Thyroid gland (tissue), 4 donors: Measurements from ENCODE around the gene SLC44A4. TPM values are rescaled to one million over a fixed set of nuclear protein-coding genes. Genes with fewer than 3 reads are reported as not detected.

Source experiments
- DNase-seq, 2 donors: peaks; one replicate each; pipeline ENCODE4 v3.0.0-alpha.2; 2019
- H3K27ac ChIP-seq, 3 donors: fragments of 200-600 bp; sonication (generic); 1 replicate in 2 of 3; 2 replicates in 1 of 3; pipeline ENCODE4 v1.5.1; 2016 to 2019; ENCODE audit warnings: mild to moderate bottlenecking in 1 of 3, moderate library complexity in 1 of 3
- H3K27me3 ChIP-seq: fragments of 200-600 bp; sonication (generic); one replicate; pipeline ENCODE4 v1.5.1; 2019
- H3K36me3 ChIP-seq, 2 donors: fragments of 200-600 bp; sonication (generic); one replicate each; pipeline ENCODE4 v1.5.1; 2016 to 2019
- H3K4me1 ChIP-seq, 2 donors: fragments of 200-600 bp; sonication (generic); one replicate each; pipeline ENCODE4 v1.5.1; 2017 to 2019
- H3K4me3 ChIP-seq, 3 donors: fragments of 200-600 bp; sonication (generic); replicated peaks in 1 of 3; 1 replicate in 2 of 3; 2 replicates in 1 of 3; pipeline ENCODE4 v1.5.1; 2016; ENCODE audit warnings: mild to moderate bottlenecking in 1 of 3
- H3K9me3 ChIP-seq: fragments of 200-600 bp; sonication (generic); one replicate; pipeline ENCODE4 v1.5.1; 2017
- POLR2A ChIP-seq, 2 donors: fragments of 450-650 bp; IDR thresholded peaks; one replicate each; pipeline ENCODE4 v1.6.1; 2017; ENCODE audit warnings: antibody characterized with exemption in 2 of 2, mild to moderate bottlenecking in 2 of 2, moderate library complexity in 1 of 2
- WGBS, 2 donors: methylation state at CpG; one replicate each; pipeline ENCODE4 v1.1.5; 2017; 5-methylcytosine and 5-hydroxymethylcytosine counted together
- intact Hi-C: fragments of 100-400 bp; cut with DNase I; formaldehyde crosslinking; loops from one replicate; pipeline ENCODE4 v1.15.1; 2023
- total RNA-seq, 4 donors: library from RNA; depleted of rRNA; stranded (reverse); fragments of >200 nt; gene quantifications; one replicate each; pipeline ENCODE4 v1.2.3, GENCODE V29; 2016
- TF ChIP-seq, protein P1 (sequence below), 6 experiments: fragments of 200-600 bp in 3 of 6; fragments of 450-650 bp in 3 of 6; sonication (generic) in 3 of 6; IDR thresholded peaks; one replicate each; pipeline ENCODE4 v1.5.1; 2016 to 2019; ENCODE audit warnings: antibody characterized with exemption in 6 of 6, mild to moderate bottlenecking in 2 of 6, inconsistent platforms in 1 of 6, moderate library complexity in 1 of 6

The SLC44A4 gene
- total RNA-seq, 4 donors from 2014 or later: 1.6 to 16.2 (median 7.7) TPM

- Histone ChIP-seq H3K9me3 (no peaks in the 10 kb centered on the region), H3K27me3 (no peaks in the 10 kb centered on the region), H3K36me3 (peaks cover 23 to 24% of the 10 kb centered on the region in 2 donors), H3K4me1 (peaks cover 40 to 42% of the 10 kb centered on the region in 2 donors), H3K4me3 (peak overlapping the region; percentile 55 to 85 (median 77)), H3K27ac (peak overlapping the region; percentile 90 to 100 (median 92))
- intact Hi-C loops: loop anchor here (5.0 to 10.0 kb wide), 2 partner anchors 110 to 152 kb away; partner anchors contain the start of genes DDAH2, LY6G5C, LY6G6C and MPIG6B
- peak; percentile 87 to 90 for DNase-seq
- TF ChIP-seq, protein P1, sequence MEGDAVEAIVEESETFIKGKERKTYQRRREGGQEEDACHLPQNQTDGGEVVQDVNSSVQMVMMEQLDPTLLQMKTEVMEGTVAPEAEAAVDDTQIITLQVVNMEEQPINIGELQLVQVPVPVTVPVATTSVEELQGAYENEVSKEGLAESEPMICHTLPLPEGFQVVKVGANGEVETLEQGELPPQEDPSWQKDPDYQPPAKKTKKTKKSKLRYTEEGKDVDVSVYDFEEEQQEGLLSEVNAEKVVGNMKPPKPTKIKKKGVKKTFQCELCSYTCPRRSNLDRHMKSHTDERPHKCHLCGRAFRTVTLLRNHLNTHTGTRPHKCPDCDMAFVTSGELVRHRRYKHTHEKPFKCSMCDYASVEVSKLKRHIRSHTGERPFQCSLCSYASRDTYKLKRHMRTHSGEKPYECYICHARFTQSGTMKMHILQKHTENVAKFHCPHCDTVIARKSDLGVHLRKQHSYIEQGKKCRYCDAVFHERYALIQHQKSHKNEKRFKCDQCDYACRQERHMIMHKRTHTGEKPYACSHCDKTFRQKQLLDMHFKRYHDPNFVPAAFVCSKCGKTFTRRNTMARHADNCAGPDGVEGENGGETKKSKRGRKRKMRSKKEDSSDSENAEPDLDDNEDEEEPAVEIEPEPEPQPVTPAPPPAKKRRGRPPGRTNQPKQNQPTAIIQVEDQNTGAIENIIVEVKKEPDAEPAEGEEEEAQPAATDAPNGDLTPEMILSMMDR (IDR thresholded peaks at IDR 0.05): peak in 1 of 6 experiments; percentile 13
- peak; percentile 28 to 86 for TF ChIP-seq POLR2A (IDR thresholded peaks at IDR 0.05)
- WGBS, 2 donors: 0 to 2% methylated on average over 46 to 51 of the region's 59 CpGs
Observed at GRCh38 chr6:31834367-31835250, 44.2 kb downstream of the SLC44A4 start.

GRCh38 chr6:31831350-31832215 is 47.2 kb downstream of the SLC44A4 start:
- intact Hi-C loops: loop anchor here (5.0 to 10.0 kb wide), 2 partner anchors 107 to 149 kb away; partner anchors contain the start of genes DDAH2, LY6G5C, LY6G6C and MPIG6B
- WGBS, 2 donors: 87 to 88% methylated on average over 15 of the region's 15 CpGs
- peaks cover 22% of the 10 kb centered on the region in 2 donors for H3K4me1 ChIP-seq
- H3K9me3 ChIP-seq: no peaks in the 10 kb centered on the region
- no peak overlapping the region for H3K4me3 ChIP-seq
- peak overlapping the region in 2 of 3 donors; percentile 92 for H3K27ac ChIP-seq
- TF ChIP-seq, protein P1 (IDR thresholded peaks at IDR 0.05): no peak
- TF ChIP-seq POLR2A (IDR thresholded peaks at IDR 0.05): no peak
- no peak for DNase-seq
- H3K36me3 ChIP-seq: no peaks in the 10 kb centered on the region
- H3K27me3 ChIP-seq: no peaks in the 10 kb centered on the region

DNA sequence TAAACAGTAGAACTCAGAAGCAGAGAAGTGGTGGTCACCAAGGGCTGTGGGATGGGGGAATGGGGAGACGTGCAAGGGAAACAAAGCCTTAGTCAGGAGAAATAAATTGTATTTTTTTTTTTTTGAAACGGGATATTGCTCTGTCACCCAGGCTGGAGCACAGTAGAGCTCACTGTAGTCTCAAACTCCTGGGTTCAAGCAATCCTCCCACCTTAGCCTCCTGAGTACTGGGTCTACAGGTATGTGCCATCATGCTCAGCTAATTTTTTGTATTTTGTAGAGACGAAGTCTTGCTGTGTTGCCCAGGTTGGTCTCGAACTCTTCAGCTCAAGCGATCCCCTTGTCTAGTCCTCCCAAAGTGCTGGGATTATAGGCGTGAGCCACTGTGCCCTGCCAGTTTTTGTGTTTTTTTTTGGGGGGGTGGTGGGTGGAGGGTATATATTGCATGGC is 47.9 kb downstream of the SLC44A4 start:
- Histone ChIP-seq H3K4me1 (peaks cover 22% of the 10 kb centered on the region in 2 donors), H3K4me3 (peak overlapping the region in 2 of 3 donors; percentile 32 to 54), H3K27me3 (no peaks in the 10 kb centered on the region), H3K9me3 (no peaks in the 10 kb centered on the region), H3K27ac (peak overlapping the region; percentile 11 to 92 (median 92)), H3K36me3 (no peaks in the 10 kb centered on the region)
- intact Hi-C loops: loop anchor here (5.0 to 10.0 kb wide), 2 partner anchors 106 to 149 kb away; partner anchors contain the start of genes DDAH2, LY6G5C, LY6G6C and MPIG6B
- TF ChIP-seq, protein P1 (IDR thresholded peaks at IDR 0.05): no peak
- TF ChIP-seq POLR2A (IDR thresholded peaks at IDR 0.05): no peak
- no peak for DNase-seq
- 59 to 61% methylated on average over 6 of the region's 6 CpGs for WGBS, 2 donors

GRCh38 chr6:31829633-31830283 is 49.0 kb downstream of the SLC44A4 start:
- no peaks in the 10 kb centered on the region for H3K9me3 ChIP-seq
- peak in 1 of 2 donors; percentile 7 for TF ChIP-seq POLR2A (IDR thresholded peaks at IDR 0.05)
- TF ChIP-seq, protein P1 (IDR thresholded peaks at IDR 0.05): peak in 3 of 6 experiments; percentile 39 to 89 (median 57)
- peak overlapping the region; percentile 11 to 92 (median 92) for H3K27ac ChIP-seq
- DNase-seq: peak; percentile 29 to 31
- H3K4me3 ChIP-seq: peak overlapping the region in 2 of 3 donors; percentile 32 to 54
- intact Hi-C loops: loop anchor here (5.0 to 10.0 kb wide), 2 partner anchors 105 to 147 kb away; partner anchors contain the start of genes DDAH2, LY6G5C, LY6G6C and MPIG6B
- no peaks in the 10 kb centered on the region for H3K36me3 ChIP-seq
- peaks cover 28 to 30% of the 10 kb centered on the region in 2 donors for H3K4me1 ChIP-seq
- 0% methylated on average over 11 to 15 of the region's 15 CpGs for WGBS, 2 donors
- no peaks in the 10 kb centered on the region for H3K27me3 ChIP-seq
